AG09309 (cell line): ENCODE data around the gene DLG2.
"Not testable (repeated sequence)": the region's sequence is repeated elsewhere in the genome, so short reads cannot be mapped to it uniquely, and the experiment has no call there.

Experiments
- DNase-seq: peaks from one replicate; pipeline ENCODE4 v3.0.0-alpha.2; 2010; ENCODE audit warnings: low read depth
- H3K4me3 ChIP-seq: 2 replicates; pipeline ENCODE4 v1.5.1; 2011; ENCODE audit warnings: mild to moderate bottlenecking, low read depth, low read length, moderate library complexity; ENCODE audit not compliant: control insufficient read depth
- CTCF ChIP-seq: IDR thresholded peaks from 2 replicates; pipeline ENCODE4 v1.5.1; 2011; ENCODE audit warnings: mild to moderate bottlenecking, low read depth, low read length, inconsistent platforms; ENCODE audit not compliant: insufficient read depth, control insufficient read depth; ENCODE audit errors: missing control alignments

DLG2 gene

GRCh38 chr11:85257837-85258236, 369.3 kb downstream of the DLG2 start:
- no peak overlapping the region for H3K4me3 ChIP-seq
- no peak for TF ChIP-seq CTCF
- DNase-seq, result no peak

- DNase-seq, result no peak
- TF ChIP-seq CTCF, result no peak
- no peak overlapping the region for H3K4me3 ChIP-seq
Observed at GRCh38 chr11:85256433-85256832, 370.7 kb downstream of the DLG2 start.

- TF ChIP-seq CTCF, result no peak
- H3K4me3 ChIP-seq, result no peak overlapping the region
- no peak for DNase-seq
Observed at GRCh38 chr11:85249482-85249881, 377.7 kb downstream of the DLG2 start.

GRCh38 chr11:85247797-85248196, 379.3 kb downstream of the DLG2 start:
- no peak for TF ChIP-seq CTCF
- no peak overlapping the region for H3K4me3 ChIP-seq
- no peak for DNase-seq

GRCh38 chr11:85238906-85239305, 388.2 kb downstream of the DLG2 start:
- no peak overlapping the region for H3K4me3 ChIP-seq
- TF ChIP-seq CTCF, result no peak
- DNase-seq, result no peak

GRCh38 chr11:85238038-85238437, 389.1 kb downstream of the DLG2 start:
- H3K4me3 ChIP-seq, DNase-seq: not testable (repeated sequence)

GRCh38 chr11:85236211-85236610, 390.9 kb downstream of the DLG2 start:
- TF ChIP-seq CTCF, result no peak
- no peak for DNase-seq
- no peak overlapping the region for H3K4me3 ChIP-seq
